Lower lobe of right lung (tissue), 2 donors: ENCODE results near the gene SUPT6H. TPM values are rescaled to one million over a fixed set of nuclear protein-coding genes. Genes with fewer than 3 reads are reported as not detected.

Source experiments
- ATAC-seq, 2 donors: fragments of 200-7000 bp; cut with Tn5 transposase; one replicate each; pipeline ENCODE4 v1.9.1; 2020 to 2022; ENCODE audit warnings: mild to moderate bottlenecking in 2 of 2, moderate library complexity in 2 of 2
- DNase-seq: peaks from one replicate; pipeline ENCODE4 v3.0.0-alpha.2; 2020
- H3K27ac ChIP-seq: fragments of 200-600 bp; one replicate; pipeline ENCODE4 v1.8.0; 2022
- H3K27me3 ChIP-seq: fragments of 200-600 bp; one replicate; pipeline ENCODE4 v1.8.0; 2022; ENCODE audit warnings: low read depth
- H3K36me3 ChIP-seq: fragments of 200-600 bp; one replicate; pipeline ENCODE4 v1.8.0; 2022; ENCODE audit warnings: mild to moderate bottlenecking
- H3K4me1 ChIP-seq: fragments of 200-600 bp; one replicate; pipeline ENCODE4 v1.8.0; 2022
- H3K4me3 ChIP-seq: fragments of 200-600 bp; one replicate; pipeline ENCODE4 v1.8.0; 2022; ENCODE audit warnings: mild to moderate bottlenecking
- H3K9me3 ChIP-seq: fragments of 200-600 bp; one replicate; pipeline ENCODE4 v1.8.0; 2022
- intact Hi-C: fragments of 100-400 bp; cut with DNase I; formaldehyde crosslinking; loops from one replicate; pipeline ENCODE4 v1.11.0; 2022
- total RNA-seq: library from RNA; stranded (reverse); fragmentation: NEBNext Ultra II Directional; extraction: Animal tissue kit (Norgen Biotek cat#: 25700); gene quantifications from one replicate; pipeline ENCODE4 v1.2.1, GENCODE V29; 2021
- TF ChIP-seq, protein P1 (sequence below): fragments of 200-600 bp; IDR thresholded peaks from one replicate; pipeline ENCODE4 v1.8.0; 2022; ENCODE audit warnings: antibody characterized with exemption, mild to moderate bottlenecking
- donor health status: DM: no; HTN: yes; CAD: no; lungs with severe emphysema.

Gene SUPT6H
- total RNA-seq, 1 donor from 2014 or later: 60.3 TPM

DNA sequence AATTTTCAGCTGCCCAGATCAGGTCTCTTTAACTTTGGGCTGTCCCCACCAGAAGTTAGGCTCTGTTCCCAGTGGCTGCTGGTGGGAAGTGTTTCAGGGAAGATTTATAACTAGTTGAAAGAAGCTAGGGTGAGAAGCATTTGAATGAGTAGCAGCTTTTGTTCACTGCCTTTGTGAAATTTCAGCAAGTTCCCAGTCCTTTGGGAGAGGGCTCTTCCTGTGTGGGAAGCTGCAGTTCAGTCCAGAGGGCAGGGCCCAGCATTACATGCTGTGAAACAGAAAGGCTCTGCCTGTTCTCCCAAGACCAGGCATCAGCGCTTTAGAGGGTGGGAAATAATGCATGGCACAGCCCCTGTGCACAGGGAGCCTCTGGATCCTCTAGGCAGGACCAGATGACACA, 31.9 kb downstream of the SUPT6H start:
- DNase-seq (peak; percentile 6), ATAC-seq (no peak)
- no peak overlapping the region for H3K27ac ChIP-seq
- H3K4me1 ChIP-seq: no peaks in the 10 kb centered on the region
- TF ChIP-seq, protein P1, sequence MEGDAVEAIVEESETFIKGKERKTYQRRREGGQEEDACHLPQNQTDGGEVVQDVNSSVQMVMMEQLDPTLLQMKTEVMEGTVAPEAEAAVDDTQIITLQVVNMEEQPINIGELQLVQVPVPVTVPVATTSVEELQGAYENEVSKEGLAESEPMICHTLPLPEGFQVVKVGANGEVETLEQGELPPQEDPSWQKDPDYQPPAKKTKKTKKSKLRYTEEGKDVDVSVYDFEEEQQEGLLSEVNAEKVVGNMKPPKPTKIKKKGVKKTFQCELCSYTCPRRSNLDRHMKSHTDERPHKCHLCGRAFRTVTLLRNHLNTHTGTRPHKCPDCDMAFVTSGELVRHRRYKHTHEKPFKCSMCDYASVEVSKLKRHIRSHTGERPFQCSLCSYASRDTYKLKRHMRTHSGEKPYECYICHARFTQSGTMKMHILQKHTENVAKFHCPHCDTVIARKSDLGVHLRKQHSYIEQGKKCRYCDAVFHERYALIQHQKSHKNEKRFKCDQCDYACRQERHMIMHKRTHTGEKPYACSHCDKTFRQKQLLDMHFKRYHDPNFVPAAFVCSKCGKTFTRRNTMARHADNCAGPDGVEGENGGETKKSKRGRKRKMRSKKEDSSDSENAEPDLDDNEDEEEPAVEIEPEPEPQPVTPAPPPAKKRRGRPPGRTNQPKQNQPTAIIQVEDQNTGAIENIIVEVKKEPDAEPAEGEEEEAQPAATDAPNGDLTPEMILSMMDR: no peak
- H3K36me3 ChIP-seq: peaks cover 100% of the 10 kb centered on the region
- intact Hi-C loops: no loop called here
- H3K27me3 ChIP-seq: no peaks in the 10 kb centered on the region
- H3K9me3 ChIP-seq: no peaks in the 10 kb centered on the region
- no peak overlapping the region for H3K4me3 ChIP-seq

DNA sequence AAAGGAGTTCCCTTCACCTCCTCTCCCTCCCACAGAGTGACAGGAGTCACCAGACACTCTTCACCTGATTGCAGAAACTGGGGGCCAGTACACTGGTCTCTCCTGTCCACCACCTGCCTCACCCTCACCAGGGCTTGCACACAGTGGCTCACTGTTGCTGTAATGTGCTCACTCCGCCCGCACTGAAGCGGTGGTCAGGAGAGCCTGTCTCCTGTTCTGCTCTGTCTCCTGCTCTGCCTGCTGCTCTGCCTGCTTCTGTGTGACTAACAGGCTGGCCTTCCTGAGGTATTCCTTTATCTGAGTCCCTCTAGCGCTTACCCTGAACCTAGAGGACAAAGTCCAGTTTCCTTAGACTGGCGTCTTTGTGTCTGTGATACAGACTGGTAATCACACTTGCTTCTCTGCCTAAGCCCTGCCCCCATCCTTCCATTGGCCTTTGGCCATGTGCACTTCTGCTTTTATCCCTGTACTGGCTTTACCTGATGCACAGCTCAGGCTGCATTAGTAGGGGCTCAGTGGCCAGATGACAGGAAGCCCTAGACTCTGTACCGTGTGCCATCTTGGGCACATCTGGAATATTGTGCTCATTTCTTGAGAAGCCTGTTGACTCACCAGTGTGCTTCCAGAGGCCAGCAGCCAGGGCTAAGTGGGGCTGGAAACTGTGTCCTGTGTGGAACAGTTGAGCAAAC, 36.4 kb downstream of the SUPT6H start:
- ATAC-seq (no peak), DNase-seq (no peak)
- intact Hi-C loops: no loop called here
- Histone ChIP-seq H3K27me3 (no peaks in the 10 kb centered on the region), H3K4me1 (no peaks in the 10 kb centered on the region), H3K4me3 (no peak overlapping the region), H3K27ac (no peak overlapping the region), H3K36me3 (peaks cover 100% of the 10 kb centered on the region), H3K9me3 (no peaks in the 10 kb centered on the region)
- TF ChIP-seq, protein P1: no peak

DNA sequence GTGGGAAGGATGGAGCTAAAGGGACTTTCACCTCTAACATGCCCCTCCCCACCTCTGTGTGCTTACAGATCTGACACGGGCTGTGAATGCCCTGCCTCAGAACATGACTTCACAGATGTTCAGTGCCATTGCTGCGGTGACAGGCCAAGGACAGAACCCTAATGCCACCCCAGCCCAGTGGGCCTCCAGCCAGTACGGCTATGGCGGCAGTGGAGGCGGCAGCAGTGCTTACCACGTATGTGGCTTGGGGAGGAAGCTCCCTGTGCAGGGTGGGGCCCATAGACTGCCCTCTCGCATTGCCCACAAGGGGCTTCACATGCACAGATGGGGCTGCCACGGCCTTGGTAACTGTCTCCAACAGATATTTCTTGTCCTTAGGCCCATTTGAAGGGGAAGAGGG, 38.3 kb downstream of the SUPT6H start:
- intact Hi-C loops: no loop called here
- Histone ChIP-seq H3K9me3 (no peaks in the 10 kb centered on the region), H3K36me3 (peaks cover 94% of the 10 kb centered on the region), H3K4me1 (no peaks in the 10 kb centered on the region), H3K27ac (no peak overlapping the region), H3K4me3 (no peak overlapping the region), H3K27me3 (no peaks in the 10 kb centered on the region)
- TF ChIP-seq, protein P1: no peak
- ATAC-seq (no peak), DNase-seq (no peak)

DNA sequence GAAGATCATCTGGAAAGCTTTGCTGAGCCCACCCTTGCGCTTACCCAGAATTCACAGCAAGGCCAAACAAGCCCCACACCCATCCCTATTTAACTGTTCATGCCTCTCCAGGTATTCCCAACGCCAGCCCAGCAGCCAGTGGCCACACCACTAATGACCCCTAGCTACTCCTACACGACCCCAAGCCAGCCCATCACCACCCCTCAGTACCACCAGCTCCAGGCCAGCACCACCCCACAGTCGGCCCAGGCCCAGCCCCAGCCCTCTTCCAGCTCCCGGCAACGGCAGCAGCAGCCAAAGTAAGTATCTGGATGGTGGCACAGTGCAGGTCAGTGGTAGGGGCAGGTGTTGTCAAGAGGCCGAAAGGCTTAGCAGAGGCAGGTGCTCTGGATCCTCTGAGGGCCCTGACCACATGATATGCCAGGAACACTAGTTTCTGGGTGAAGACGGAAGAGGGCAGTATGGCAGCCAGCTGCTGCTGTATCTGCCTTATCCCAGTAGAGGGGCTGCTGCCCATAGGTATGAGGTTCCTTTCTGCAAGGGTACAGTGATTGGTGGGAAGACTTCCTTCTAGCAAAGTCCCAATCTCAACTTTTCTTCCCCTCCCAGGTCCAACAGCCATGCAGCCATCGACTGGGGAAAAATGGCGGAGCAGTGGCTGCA, 39.0 kb downstream of the SUPT6H start:
- DNase-seq (no peak), ATAC-seq (no peak)
- Histone ChIP-seq H3K4me1 (no peaks in the 10 kb centered on the region), H3K27ac (no peak overlapping the region), H3K27me3 (no peaks in the 10 kb centered on the region), H3K9me3 (no peaks in the 10 kb centered on the region), H3K36me3 (peaks cover 88% of the 10 kb centered on the region), H3K4me3 (no peak overlapping the region)
- TF ChIP-seq, protein P1: no peak
- intact Hi-C loops: no loop called here

DNA sequence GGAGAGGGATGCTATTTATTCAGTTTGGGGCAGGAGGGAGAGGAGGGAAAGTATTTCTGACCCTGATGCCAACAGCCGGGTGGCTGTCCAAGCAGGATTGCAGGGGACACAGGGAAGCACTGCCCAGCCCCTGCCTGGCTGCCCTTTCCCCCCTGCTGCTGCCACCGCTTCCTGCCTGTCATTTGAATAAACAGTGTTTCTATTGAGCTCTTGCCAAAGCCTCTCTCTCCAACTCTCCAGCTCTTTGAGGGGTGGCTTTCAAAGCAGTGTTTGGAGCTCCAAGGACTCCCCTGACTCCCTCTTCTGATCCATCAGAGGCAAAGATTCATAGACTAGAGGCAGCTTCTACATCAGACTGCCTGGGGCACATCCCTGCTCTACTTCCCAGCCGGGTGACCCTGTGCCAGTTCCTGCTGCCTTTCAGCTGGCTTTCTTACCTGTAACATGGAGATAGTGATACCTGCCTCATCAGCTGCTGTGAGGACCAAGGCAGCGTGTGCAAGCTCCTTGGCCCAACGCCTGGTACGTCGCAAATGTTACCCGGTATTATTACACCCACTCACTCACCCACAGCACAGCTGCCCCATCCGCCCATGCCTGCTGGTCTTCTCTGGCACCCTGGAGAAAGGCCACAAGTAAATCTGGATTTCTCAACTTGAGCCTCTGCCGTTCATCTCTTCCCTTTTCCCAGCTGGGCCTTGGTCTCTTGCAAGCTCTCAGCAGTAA, 40.2 kb downstream of the SUPT6H start:
- Histone ChIP-seq H3K9me3 (no peaks in the 10 kb centered on the region), H3K27ac (no peak overlapping the region), H3K4me1 (no peaks in the 10 kb centered on the region), H3K4me3 (no peak overlapping the region), H3K27me3 (no peaks in the 10 kb centered on the region), H3K36me3 (peaks cover 77% of the 10 kb centered on the region)
- ATAC-seq: no peak
- TF ChIP-seq, protein P1: no peak
- intact Hi-C loops: no loop called here
- no peak for DNase-seq
